Karpas-422 (cell line): ENCODE measurements around the gene COX7B2. TPM values are rescaled to one million over a fixed set of nuclear protein-coding genes. Genes with fewer than 3 reads are reported as not detected.

Source experiments
- DNase-seq: peaks from one replicate; pipeline ENCODE4 v3.0.0-alpha.2; 2015
- H2AFZ ChIP-seq: fragments of 200-600 bp; sonication (generic); 2 replicates; pipeline ENCODE4 v1.6.1; 2014; ENCODE audit warnings: antibody characterized with exemption, low read length, mixed read lengths
- H3K27ac ChIP-seq: fragments of 200-600 bp; sonication (generic); 2 replicates; pipeline ENCODE4 v1.5.1; 2014; ENCODE audit warnings: mild to moderate bottlenecking, low read length, moderate library complexity
- H3K27me3 ChIP-seq: fragments of 200-600 bp; sonication (generic); 2 replicates; pipeline ENCODE4 v1.6.1; 2014; ENCODE audit warnings: low read length, mixed read lengths
- H3K36me3 ChIP-seq: fragments of 200-600 bp; sonication (generic); 2 replicates; pipeline ENCODE4 v1.6.1; 2014; ENCODE audit warnings: low read length, mixed read lengths; ENCODE audit not compliant: insufficient read depth
- H3K4me1 ChIP-seq: fragments of 200-600 bp; sonication (generic); 2 replicates; pipeline ENCODE4 v1.6.1; 2014; ENCODE audit warnings: mild to moderate bottlenecking, low read length, mixed read lengths
- H3K4me2 ChIP-seq: fragments of 200-600 bp; sonication (generic); 2 replicates; pipeline ENCODE4 v1.6.1; 2014; ENCODE audit warnings: low read length, low read depth, mild to moderate bottlenecking; ENCODE audit not compliant: poor library complexity, severe bottlenecking
- H3K4me3 ChIP-seq: fragments of 200-600 bp; sonication (generic); 2 replicates; pipeline ENCODE4 v1.5.1; 2014; ENCODE audit warnings: mild to moderate bottlenecking, antibody characterized with exemption, low read length, mixed read lengths
- H3K79me2 ChIP-seq: fragments of 200-600 bp; sonication (generic); 2 replicates; pipeline ENCODE4 v1.6.1; 2014; ENCODE audit warnings: mild to moderate bottlenecking, low read length, mixed read lengths
- H3K9ac ChIP-seq: fragments of 200-600 bp; sonication (generic); 2 replicates; pipeline ENCODE4 v1.6.0; 2014; ENCODE audit warnings: low read length
- H3K9me2 ChIP-seq: fragments of 200-600 bp; sonication (generic), shearing (Covaris generic); replicated peaks from 2 replicates; pipeline ENCODE4 v1.6.0; 2014; ENCODE audit warnings: mild to moderate bottlenecking, low read length, moderate library complexity; ENCODE audit not compliant: insufficient read depth
- H3K9me3 ChIP-seq: fragments of 300-700, 200-600 bp; sonication (generic); 2 replicates; pipeline ENCODE4 v1.6.1; 2014; ENCODE audit warnings: low read length, mixed read lengths
- H4K20me1 ChIP-seq: fragments of 200-600 bp; sonication (generic); 2 replicates; pipeline ENCODE4 v1.6.1; 2014; ENCODE audit warnings: mild to moderate bottlenecking, antibody characterized with exemption, low read length, low read depth; ENCODE audit not compliant: insufficient read depth
- total RNA-seq: library from RNA; depleted of rRNA; stranded (reverse); fragments of >200 nt; shearing (Covaris generic); gene quantifications from 2 replicates; pipeline ENCODE4 v1.2.3, GENCODE V29; 2014; ENCODE audit warnings: low replicate concordance

The COX7B2 gene
- total RNA-seq, 1 experiment from 2014 or later = not detected

GRCh38 chr4:46930891-46931290, 21.8 kb upstream of the COX7B2 start:
- Histone ChIP-seq H3K9me3 (no peaks in the 10 kb centered on the region), H3K9me2 (no peaks in the 10 kb centered on the region), H3K36me3 (no peaks in the 10 kb centered on the region), H3K27me3 (no peaks in the 10 kb centered on the region), H4K20me1 (no peaks in the 10 kb centered on the region), H3K27ac (no peak overlapping the region), H3K9ac (no peak overlapping the region), H3K79me2 (no peaks in the 10 kb centered on the region), H3K4me2 (no peak overlapping the region), H2AFZ (no peak overlapping the region), H3K4me3 (no peak overlapping the region), H3K4me1 (no peaks in the 10 kb centered on the region)
- DNase-seq = no peak

GRCh38 chr4:46927201-46927600, 18.2 kb upstream of the COX7B2 start:
- Histone ChIP-seq H4K20me1 (no peaks in the 10 kb centered on the region), H3K79me2 (no peaks in the 10 kb centered on the region), H3K27ac (no peak overlapping the region), H3K36me3 (no peaks in the 10 kb centered on the region), H3K9me3 (no peaks in the 10 kb centered on the region), H3K9ac (no peak overlapping the region), H3K4me2 (no peak overlapping the region), H2AFZ (no peak overlapping the region), H3K9me2 (no peaks in the 10 kb centered on the region), H3K4me3 (no peak overlapping the region), H3K27me3 (no peaks in the 10 kb centered on the region), H3K4me1 (no peaks in the 10 kb centered on the region)
- no peak for DNase-seq

GRCh38 chr4:46924789-46925529, 15.9 kb upstream of the COX7B2 start:
- no peak for DNase-seq
- Histone ChIP-seq H4K20me1 (no peaks in the 10 kb centered on the region), H3K9me3 (no peaks in the 10 kb centered on the region)

GRCh38 chr4:46922205-46922604, 13.2 kb upstream of the COX7B2 start:
- Histone ChIP-seq H3K9ac (no peak overlapping the region), H3K27ac (no peak overlapping the region), H3K4me1 (no peaks in the 10 kb centered on the region), H3K4me2 (no peak overlapping the region), H3K9me2 (no peaks in the 10 kb centered on the region), H4K20me1 (no peaks in the 10 kb centered on the region), H3K4me3 (no peak overlapping the region), H3K27me3 (no peaks in the 10 kb centered on the region), H3K36me3 (no peaks in the 10 kb centered on the region), H2AFZ (no peak overlapping the region), H3K9me3 (no peaks in the 10 kb centered on the region), H3K79me2 (no peaks in the 10 kb centered on the region)
- no peak for DNase-seq

More at GRCh38 chr4:46924789-46925529, 15.9 kb upstream of the COX7B2 start:
- Histone ChIP-seq H2AFZ (no peak overlapping the region), H3K4me2 (no peak overlapping the region), H3K79me2 (no peaks in the 10 kb centered on the region), H3K9me2 (no peaks in the 10 kb centered on the region), H3K27me3 (no peaks in the 10 kb centered on the region), H3K4me1 (no peaks in the 10 kb centered on the region), H3K4me3 (no peak overlapping the region), H3K27ac (no peak overlapping the region), H3K9ac (no peak overlapping the region), H3K36me3 (no peaks in the 10 kb centered on the region)

- DNase-seq = no peak
- Histone ChIP-seq H3K4me1 (no peaks in the 10 kb centered on the region), H3K4me2 (no peak overlapping the region), H3K9me2 (no peaks in the 10 kb centered on the region), H3K27ac (no peak overlapping the region), H3K36me3 (no peaks in the 10 kb centered on the region), H3K4me3 (no peak overlapping the region), H3K9ac (no peak overlapping the region), H3K9me3 (no peaks in the 10 kb centered on the region), H2AFZ (no peak overlapping the region), H3K27me3 (no peaks in the 10 kb centered on the region), H3K79me2 (no peaks in the 10 kb centered on the region), H4K20me1 (no peaks in the 10 kb centered on the region)
These were observed 897 bp downstream of the COX7B2 start for GRCh38 chr4:46908148-46908547.

- no peaks in the 10 kb centered on the region for H3K36me3 ChIP-seq
- no peaks in the 10 kb centered on the region for H3K27me3 ChIP-seq
- H3K79me2 ChIP-seq = no peaks in the 10 kb centered on the region
- no peak overlapping the region for H3K4me3 ChIP-seq
- H3K4me2 ChIP-seq = no peak overlapping the region
- H3K27ac ChIP-seq = no peak overlapping the region
- no peaks in the 10 kb centered on the region for H3K9me2 ChIP-seq
- no peak overlapping the region for H3K9ac ChIP-seq
- no peak overlapping the region for H2AFZ ChIP-seq
- H3K4me1 ChIP-seq = no peaks in the 10 kb centered on the region
- H3K9me3 ChIP-seq = no peaks in the 10 kb centered on the region
- DNase-seq = no peak
- no peaks in the 10 kb centered on the region for H4K20me1 ChIP-seq
These were observed 9.0 kb downstream of the COX7B2 start for GRCh38 chr4:46900082-46900481.

GRCh38 chr4:46894826-46895225, 14.2 kb downstream of the COX7B2 start:
- Histone ChIP-seq H3K9me3 (0 out of 2 replicates have a peak, but pooled peaks cover 3% of the 10 kb centered on the region), H3K4me1 (no peaks in the 10 kb centered on the region), H3K79me2 (no peaks in the 10 kb centered on the region), H3K4me2 (no peak overlapping the region), H3K4me3 (no peak overlapping the region), H2AFZ (no peak overlapping the region), H3K27ac (no peak overlapping the region), H3K36me3 (no peaks in the 10 kb centered on the region), H4K20me1 (no peaks in the 10 kb centered on the region), H3K27me3 (no peaks in the 10 kb centered on the region), H3K9ac (no peak overlapping the region), H3K9me2 (no peaks in the 10 kb centered on the region)
- no peak for DNase-seq

GRCh38 chr4:46890056-46890455, 19.0 kb downstream of the COX7B2 start:
- H3K9me2 ChIP-seq = no peaks in the 10 kb centered on the region
- H3K36me3 ChIP-seq = no peaks in the 10 kb centered on the region
- no peak for DNase-seq
- no peak overlapping the region for H2AFZ ChIP-seq
- H3K9me3 ChIP-seq = 0 out of 2 replicates have a peak, but pooled peaks cover 3% of the 10 kb centered on the region
- H3K27me3 ChIP-seq = no peaks in the 10 kb centered on the region
- no peaks in the 10 kb centered on the region for H4K20me1 ChIP-seq
- no peak overlapping the region for H3K9ac ChIP-seq
- H3K4me1 ChIP-seq = no peaks in the 10 kb centered on the region
- H3K4me3 ChIP-seq = no peak overlapping the region
- H3K4me2 ChIP-seq = no peak overlapping the region
- H3K27ac ChIP-seq = no peak overlapping the region
- H3K79me2 ChIP-seq = no peaks in the 10 kb centered on the region
